SH-SY5Y (cell line): ENCODE measurements around the gene N4BP3.

Experiments
- GATA2 ChIP-seq: IDR thresholded peaks from 2 replicates; pipeline ENCODE4 v1.6.1; 2011; ENCODE audit warnings: mild to moderate bottlenecking, low read depth, low read length
- GATA3 ChIP-seq: IDR thresholded peaks from 2 replicates; pipeline ENCODE4 v1.6.1; 2011; ENCODE audit warnings: low read depth, mild to moderate bottlenecking, low read length, moderate library complexity

DNA sequence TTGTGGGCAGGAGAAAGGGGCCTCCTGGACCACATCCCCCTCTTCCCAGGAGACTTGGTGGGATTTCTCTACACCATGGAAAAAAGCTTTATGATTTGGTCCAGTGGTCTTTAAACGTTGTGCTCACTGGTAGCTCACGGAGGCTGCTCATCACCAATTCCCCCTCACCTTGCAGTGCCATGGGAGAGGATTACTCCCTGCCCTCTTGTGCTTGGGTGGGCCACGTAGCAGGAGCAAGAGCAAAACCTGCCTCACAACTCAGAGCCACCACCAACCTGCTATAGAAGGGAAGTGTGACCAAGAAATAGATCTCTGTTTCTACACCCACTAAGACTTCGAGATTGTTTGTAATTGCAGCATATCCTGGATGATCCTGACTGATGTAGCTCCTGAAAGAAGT lies 42.2 kb upstream of the N4BP3 start:
- TF ChIP-seq GATA2 (no peak), GATA3 (no peak)
